Melanocyte of skin (primary cell): ENCODE measurements around the gene CIDEC. TPM values are rescaled to one million over a fixed set of nuclear protein-coding genes. Genes with fewer than 3 reads are reported as not detected.

ENCODE experiments used
- small RNA-seq, 2 donors: library from RNA; depleted of rRNA; stranded (forward); fragments of <200 nt; gene quantifications; one replicate each; pipeline ENCODE3, GENCODE V24; 2012
- total RNA-seq, 2 donors: library from RNA; depleted of rRNA; stranded (reverse); fragments of >200 nt; gene quantifications; 2 replicates each; pipeline ENCODE4 v1.2.3, GENCODE V29; 2012

CIDEC gene
- not detected for total RNA-seq

GRCh38 chr3:9879830-9880549, at the start of gene CIDEC:
Gene CIDEC, minus strand, starts transcription at chr3:9880253. Its CDS starts 1,767 bp downstream, at chr3:9878486.

GRCh38 chr3:9916734-9917680, 37.0 kb upstream of the CIDEC start, which contains the start of gene IL17RC:
Gene IL17RC, plus strand, starts transcription at chr3:9917098. Its CDS starts 218 bp downstream, at chr3:9917316.

GRCh38 chr3:9902372-9903237, 22.6 kb upstream of the CIDEC start, which contains the start of gene IL17RE:
Gene IL17RE, plus strand, starts transcription at chr3:9902848. Its CDS starts 85 bp downstream, at chr3:9902933.

GRCh38 chr3:9890249-9891071, 10.4 kb upstream of the CIDEC start, which contains the start of gene JAGN1:
Gene JAGN1, plus strand, starts transcription at chr3:9890610. Its CDS starts 113 bp downstream, at chr3:9890723.

GRCh38 chr3:9843715-9844438, 36.2 kb downstream of the CIDEC start, which contains the start of gene RPUSD3:
Gene RPUSD3, minus strand, starts transcription at chr3:9844008. Its CDS starts 18 bp downstream, at chr3:9843990.

Small RNA genes lying within 50 kb of the gene (small RNA-seq; reads per million reads assigned to genes)
- gene RNU6-882P: 0 reads per million in 2 donors

Other genes starting within 250 kb of the CIDEC start
- gene MTMR14, start 230.7 kb downstream of the CIDEC start, total RNA-seq: 10 to 100 TPM; 46.5 to 50.6 TPM
- gene CPNE9, start 176.4 kb downstream of the CIDEC start, total RNA-seq: not detected
- 10 to 100 TPM; 14.1 to 19.6 TPM for gene BRPF1, start 148.5 kb downstream of the CIDEC start, total RNA-seq
- gene OGG1, start 130.3 kb downstream of the CIDEC start, total RNA-seq: 10 to 100 TPM; 12.7 to 19.3 TPM
- gene CAMK1, start 110.3 kb downstream of the CIDEC start, total RNA-seq: 10 to 100 TPM; 11.0 to 12.0 TPM
- 10 to 100 TPM; 52.6 to 58.8 TPM for gene TADA3, start 87.8 kb downstream of the CIDEC start, total RNA-seq
- gene ARPC4, start 87.2 kb downstream of the CIDEC start, total RNA-seq: 100 to 1,000 TPM; 248 to 332 TPM
- 10 to 100 TPM in 1 of 2 donors, 1 to 10 TPM in 1; 5.3 to 13.1 TPM for gene TTLL3, start 70.0 kb downstream of the CIDEC start, total RNA-seq
- 10 to 100 TPM; 29.9 to 47.0 TPM for gene RPUSD3, start 36.2 kb downstream of the CIDEC start, total RNA-seq
- gene JAGN1, start 10.4 kb upstream of the CIDEC start, total RNA-seq: 10 to 100 TPM; 41.6 to 51.0 TPM
- gene IL17RE, start 22.6 kb upstream of the CIDEC start, total RNA-seq: 1 to 10 TPM; 1.0 to 1.3 TPM
- 10 to 100 TPM; 42.3 to 42.7 TPM for gene IL17RC, start 36.8 kb upstream of the CIDEC start, total RNA-seq
- 10 to 100 TPM; 15.5 to 16.0 TPM for gene CRELD1, start 53.6 kb upstream of the CIDEC start, total RNA-seq
- gene PRRT3, start 72.2 kb upstream of the CIDEC start, total RNA-seq: 1 to 10 TPM in 1 of 2 donors, under 1 TPM in 1; 1.00 to 4.5 TPM
- 10 to 100 TPM; 71.6 to 96.6 TPM for gene EMC3, start 106.6 kb upstream of the CIDEC start, total RNA-seq
- gene FANCD2, start 146.2 kb upstream of the CIDEC start, total RNA-seq: 10 to 100 TPM; 28.9 to 59.3 TPM
- not detected for gene FANCD2OS, start 228.0 kb upstream of the CIDEC start, total RNA-seq
- 10 to 100 TPM; 79.9 to 81.6 TPM for gene BRK1, start 235.4 kb upstream of the CIDEC start, total RNA-seq